Panc1 (cell line): ENCODE data around the gene LAMTOR1. TPM values are rescaled to one million over a fixed set of nuclear protein-coding genes. Genes with fewer than 3 reads are reported as not detected.

Experiments used
- ATAC-seq: fragments of 200-7000 bp; cut with Tn5 transposase; 2 replicates; pipeline ENCODE4 v1.9.1; 2020; ENCODE audit warnings: mild to moderate bottlenecking, moderate library complexity
- BruUV-seq: library from RNA; stranded (reverse); fragments of 400-500 nt; replicated peaks from 2 replicates; lab custom pipeline; 2021; lab: Mats Ljungman, UMichigan
- CTCF ChIA-PET: fragments of 300-600 bp; sonication (Branson Sonifier 250); formaldehyde crosslinking; loops from one replicate; lab custom pipeline; 2022; ENCODE audit warnings: antibody characterized with exemption; lab: Charles Lee
- POLR2A ChIA-PET: fragments of 300-600 bp; sonication (Branson Sonifier 250); formaldehyde crosslinking; loops from one replicate; lab custom pipeline; 2022; ENCODE audit warnings: antibody characterized with exemption; lab: Charles Lee
- DNase-seq: peaks from one replicate; pipeline ENCODE4 v3.0.0-alpha.2; 2010; ENCODE audit warnings: low read depth, low spot score
- H3K27ac ChIP-seq: 2 replicates; pipeline ENCODE4 v1.5.1; 2011; ENCODE audit warnings: mild to moderate bottlenecking, low read length, inconsistent platforms
- H3K27me3 ChIP-seq: fragments of 200-500 bp; sonication (Bioruptor generic); 2 replicates; pipeline ENCODE4 v1.6.0; 2014; ENCODE audit warnings: low read length, inconsistent platforms; ENCODE audit not compliant: control insufficient read depth, insufficient read depth
- H3K36me3 ChIP-seq: fragments of 200-500 bp; sonication (Bioruptor generic); 2 replicates; pipeline ENCODE4 v1.5.1; 2014; ENCODE audit warnings: inconsistent platforms, mild to moderate bottlenecking, low read length, moderate library complexity; ENCODE audit not compliant: control insufficient read depth, insufficient read depth
- H3K4me1 ChIP-seq: 2 replicates; pipeline ENCODE4 v1.5.1; 2011; ENCODE audit warnings: inconsistent platforms, mild to moderate bottlenecking, low read length, moderate library complexity; ENCODE audit not compliant: control insufficient read depth, insufficient read depth
- H3K4me3 ChIP-seq, 2 experiments: 2 replicates each; pipeline ENCODE4 v1.5.1; 2011 to 2012; ENCODE audit warnings: low read depth in 2 of 2, low read length in 2 of 2, mild to moderate bottlenecking in 2 of 2, inconsistent platforms in 1 of 2, moderate library complexity in 1 of 2
- H3K9me3 ChIP-seq: fragments of 200-500 bp; sonication (Bioruptor generic); 2 replicates; pipeline ENCODE4 v1.5.1; 2014; ENCODE audit warnings: low read depth, mild to moderate bottlenecking, inconsistent platforms, low read length, moderate library complexity; ENCODE audit not compliant: control insufficient read depth, insufficient read depth
- CTCF ChIP-seq: fragments of 450-650 bp; IDR thresholded peaks from 2 replicates; pipeline ENCODE4 v1.5.1; 2017; ENCODE audit warnings: mild to moderate bottlenecking
- POLR2AphosphoS5 ChIP-seq: IDR thresholded peaks from 2 replicates; pipeline ENCODE4 v1.6.1; 2012; ENCODE audit warnings: mild to moderate bottlenecking, low read depth, low read length, moderate library complexity
- REST ChIP-seq, 2 experiments: IDR thresholded peaks; 2 replicates each; pipeline ENCODE4 v1.6.1; 2011 to 2012; ENCODE audit warnings: low read depth in 2 of 2, control low read depth in 1 of 2, low read length in 1 of 2, mild to moderate bottlenecking in 1 of 2, moderate library complexity in 1 of 2; ENCODE audit not compliant: insufficient read depth in 1 of 2
- SIN3A ChIP-seq: IDR thresholded peaks from 2 replicates; pipeline ENCODE4 v1.6.1; 2012; ENCODE audit warnings: low read depth, mild to moderate bottlenecking, low read length, moderate library complexity, borderline replicate concordance; ENCODE audit not compliant: insufficient read depth
- TCF7L2 ChIP-seq: IDR thresholded peaks from 2 replicates; pipeline ENCODE4 v1.6.1; 2011; ENCODE audit warnings: mild to moderate bottlenecking, low read depth, low read length, inconsistent platforms
- in situ Hi-C: cut with HindIII; loops from 2 replicates; pipeline ENCODE4 v1.10.0; 2016; ENCODE audit warnings: low sequenced_read_pairs, low pct_unique_long_range_greater_than_20kb
- intact Hi-C: fragments of 100-400 bp; cut with micrococcal nuclease; formaldehyde crosslinking; loops from one replicate; pipeline ENCODE4 v1.10.0; 2022; ENCODE audit not compliant: unreplicated experiment
- total RNA-seq: library from RNA; stranded (reverse); gene quantifications from one replicate; pipeline ENCODE4 v1.2.1, GENCODE V29; 2021; ENCODE audit not compliant: unreplicated experiment

LAMTOR1 gene
- total RNA-seq, 1 experiment from 2014 or later, result 126 TPM

GRCh38 chr11:72085621-72086351 lies 17.3 kb downstream of the LAMTOR1 start:
- no peak overlapping the region for H3K27ac ChIP-seq
- no peaks in the 10 kb centered on the region for H3K36me3 ChIP-seq
- in situ Hi-C loops (no loop called here), intact Hi-C loops (no loop called here)
- ChIA-PET CTCF (interaction anchor here (0.5 kb wide), 1 partner anchor 59 kb away, joined by 6 read pairs; no protein-coding TSS in a partner anchor), POLR2A (interaction anchor here (0.8 to 1.0 kb wide), 2 partner anchors 12 to 14 kb away, joined by 4 to 6 read pairs; no protein-coding TSS in a partner anchor)
- BruUV-seq, result no TSS peak
- ATAC-seq, result no peak
- no peak for TF ChIP-seq SIN3A
- TF ChIP-seq POLR2AphosphoS5, result no peak
- no peaks in the 10 kb centered on the region for H3K9me3 ChIP-seq
- no peak for DNase-seq
- H3K4me1 ChIP-seq, result peaks cover 8% of the 10 kb centered on the region
- H3K4me3 ChIP-seq, result no peak overlapping the region
- no peaks in the 10 kb centered on the region for H3K27me3 ChIP-seq

- Histone ChIP-seq H3K36me3 (no peaks in the 10 kb centered on the region), H3K27ac (no peak overlapping the region), H3K4me1 (peaks cover 8% of the 10 kb centered on the region), H3K27me3 (no peaks in the 10 kb centered on the region), H3K9me3 (no peaks in the 10 kb centered on the region), H3K4me3 (no peak overlapping the region)
- intact Hi-C loops (no loop called here), in situ Hi-C loops (no loop called here)
- CTCF ChIA-PET, result no interaction called here
- DNase-seq, result no peak
- ATAC-seq, result no peak
- no TSS peak for BruUV-seq
- POLR2A ChIA-PET, result interaction anchor here (0.6 to 1.0 kb wide), 2 partner anchors 11 to 15 kb away, joined by 3 to 6 read pairs; no protein-coding TSS in a partner anchor
- TF ChIP-seq TCF7L2, result no peak
- TF ChIP-seq REST (IDR thresholded peaks at IDR 0.05; ENCODE audit: insufficient read depth in 1 of 2, low read depth in 2 of 2, low read length in 1 of 2), result no peak
- no peak for TF ChIP-seq CTCF
- TF ChIP-seq POLR2AphosphoS5, result no peak
- TF ChIP-seq SIN3A, result no peak
Measured at GRCh38 chr11:72084965-72085364, 18.1 kb downstream of the LAMTOR1 start.

- TF ChIP-seq CTCF (no peak), POLR2AphosphoS5 (no peak), SIN3A (no peak), REST (IDR thresholded peaks at IDR 0.05; ENCODE audit: insufficient read depth in 1 of 2, low read depth in 2 of 2, low read length in 1 of 2) (no peak), TCF7L2 (no peak)
- no peaks in the 10 kb centered on the region for H3K9me3 ChIP-seq
- ATAC-seq (no peak), DNase-seq (no peak)
- no peaks in the 10 kb centered on the region for H3K36me3 ChIP-seq
- no peaks in the 10 kb centered on the region for H3K27me3 ChIP-seq
- in situ Hi-C loops (no loop called here), intact Hi-C loops (no loop called here)
- no peak overlapping the region for H3K4me3 ChIP-seq
- ChIA-PET POLR2A (interaction anchor here (0.5 to 0.7 kb wide), 2 partner anchors 11 to 1309 kb away, joined by 3 to 8 read pairs; no protein-coding TSS in a partner anchor), CTCF (no interaction called here)
- BruUV-seq, result no TSS peak
- no peak overlapping the region for H3K27ac ChIP-seq
- peaks cover 8% of the 10 kb centered on the region for H3K4me1 ChIP-seq
Measured at GRCh38 chr11:72084076-72084475, 19.0 kb downstream of the LAMTOR1 start.
